HepG2 (cell line): ENCODE measurements around the gene RECK.

Experiments
- BRCA1 ChIP-seq: sonication (generic); formaldehyde crosslinking; IDR thresholded peaks from 2 replicates; pipeline ENCODE4 v1.4.0; 2020; ENCODE audit warnings: missing genetic modification reagents
- CCAR2 ChIP-seq: fragments of 200-400 bp; formaldehyde crosslinking; optimal IDR thresholded peaks from 2 replicates; pipeline ENCODE3; 2018; ENCODE audit warnings: low read depth, mild to moderate bottlenecking, low read length, moderate library complexity
- CTCF ChIP-seq: sonication (generic); formaldehyde crosslinking; IDR thresholded peaks from 2 replicates; pipeline ENCODE4 v1.5.0; 2020; ENCODE audit warnings: mild to moderate bottlenecking, missing genetic modification reagents, moderate library complexity
- GFI1 ChIP-seq: sonication (generic); formaldehyde crosslinking; IDR thresholded peaks from 2 replicates; pipeline ENCODE4 v1.5.0; 2020; ENCODE audit warnings: missing genetic modification reagents, mild to moderate bottlenecking, borderline replicate concordance
- SRF ChIP-seq: IDR thresholded peaks from 2 replicates; pipeline ENCODE4 v1.6.1; 2011; ENCODE audit warnings: mild to moderate bottlenecking, low read depth, low read length, moderate library complexity

- TF ChIP-seq CTCF (CRISPR knock-in tag) = no peak
- TF ChIP-seq BRCA1 (CRISPR knock-in tag) = no peak
- no peak for TF ChIP-seq SRF
- TF ChIP-seq CCAR2 = no peak
- TF ChIP-seq GFI1 (CRISPR knock-in tag) = no peak
Measured at GRCh38 chr9:36165826-36166167, 129.1 kb downstream of the RECK start.
